Transverse colon (tissue), 4 donors: ENCODE data around the gene NISCH. TPM values are rescaled to one million over a fixed set of nuclear protein-coding genes. Genes with fewer than 3 reads are reported as not detected.

Experiments
- DNase-seq: peaks from one replicate; pipeline ENCODE4 v3.0.0-alpha.2; 2019
- H3K27ac ChIP-seq, 4 donors: fragments of 200-600 bp; sonication (generic); 2 replicates each; pipeline ENCODE4 v1.5.1; 2016 to 2018; ENCODE audit warnings: inconsistent platforms in 4 of 4
- H3K27me3 ChIP-seq: fragments of 200-600 bp; sonication (generic); 2 replicates; pipeline ENCODE4 v1.5.1; 2017; ENCODE audit warnings: inconsistent platforms
- H3K36me3 ChIP-seq, 4 donors: fragments of 200-600 bp; sonication (generic); 2 replicates each; pipeline ENCODE4 v1.5.1; 2017 to 2019; ENCODE audit warnings: inconsistent platforms in 4 of 4
- H3K4me1 ChIP-seq, 4 donors: fragments of 200-600 bp; sonication (generic); 2 replicates each; pipeline ENCODE4 v1.5.1; 2017 to 2020; ENCODE audit warnings: inconsistent platforms in 4 of 4
- H3K4me3 ChIP-seq, 4 donors: fragments of 200-600 bp; sonication (generic); 1 replicate in 1 of 4; 2 replicates in 3 of 4; pipeline versions ENCODE4 v1.5.1 to v1.6.1; 2017 to 2019; ENCODE audit warnings: inconsistent platforms in 4 of 4
- H3K9me3 ChIP-seq, 2 donors: fragments of 200-600 bp; sonication (generic); 2 replicates each; pipeline ENCODE4 v1.5.1; 2017 to 2019; ENCODE audit warnings: inconsistent platforms in 2 of 2
- CTCF ChIP-seq, 5 experiments: fragments of 200-600 bp in 3 of 5; fragments of 450-650 bp in 2 of 5; sonication (generic) in 3 of 5; IDR thresholded peaks; 1 replicate in 2 of 5; 2 replicates in 3 of 5; pipeline ENCODE4 v1.5.1; 2016 to 2017; ENCODE audit warnings: antibody characterized with exemption in 5 of 5, inconsistent platforms in 3 of 5, mild to moderate bottlenecking in 2 of 5, moderate library complexity in 1 of 5
- EP300 ChIP-seq: sonication (generic); formaldehyde crosslinking; IDR thresholded peaks from one replicate; pipeline ENCODE4 v1.6.1; 2017; ENCODE audit warnings: antibody characterized with exemption, low read depth
- POLR2A ChIP-seq: fragments of 450-650 bp; IDR thresholded peaks from one replicate; pipeline ENCODE4 v1.6.1; 2016; ENCODE audit warnings: antibody characterized with exemption, mild to moderate bottlenecking, moderate library complexity
- POLR2AphosphoS5 ChIP-seq, 3 donors: sonication (generic); formaldehyde crosslinking; IDR thresholded peaks; one replicate each; pipeline ENCODE4 v1.6.1; 2016; ENCODE audit warnings: antibody characterized with exemption in 3 of 3
- WGBS, 2 donors: methylation state at CpG; one replicate each; pipeline ENCODE4 v1.1.5; 2018; ENCODE audit warnings: low coverage in 1 of 2; 5-methylcytosine and 5-hydroxymethylcytosine counted together
- in situ Hi-C, 4 donors: fragments of 200-750 bp; cut with MboI; loops; one replicate each; pipeline versions ENCODE4 v1.15.0 to v1.15.1; 2017; ENCODE audit warnings: low sequenced_read_pairs in 3 of 4, low pct_ligation_motif_present in 1 of 4, low pct_unique_long_range_greater_than_20kb in 1 of 4
- intact Hi-C: fragments of 100-400 bp; cut with DNase I; formaldehyde crosslinking; loops from one replicate; pipeline ENCODE4 v1.15.1; 2023; ENCODE audit warnings: low total_unique reads
- total RNA-seq, 4 donors: library from RNA; depleted of rRNA; stranded (reverse); fragments of >200 nt; gene quantifications; one replicate each; pipeline ENCODE4 v1.1.0, GENCODE V29; 2016

NISCH gene
- total RNA-seq, 4 donors from 2014 or later, result 72.0 to 137 (median 98.6) TPM

GRCh38 chr3:52456169-52456799 is 880 bp downstream of the NISCH start:
- Histone ChIP-seq H3K27me3 (no peaks in the 10 kb centered on the region), H3K9me3 (no peaks in the 10 kb centered on the region), H3K4me1 (peaks cover 13 to 30% (median 17%) of the 10 kb centered on the region in 4 donors), H3K36me3 (peaks cover 0 to 21% (median 5%) of the 10 kb centered on the region in 4 donors), H3K4me3 (peak overlapping the region; percentile 86 to 99 (median 94)), H3K27ac (peak overlapping the region; percentile 88 to 92 (median 90))
- no peak for DNase-seq
- in situ Hi-C loops, result no loop called here
- TF ChIP-seq CTCF (IDR thresholded peaks at IDR 0.05) (no peak), POLR2AphosphoS5 (IDR thresholded peaks at IDR 0.05) (no peak), POLR2A (no peak), EP300 (no peak)
- 32 to 34% methylated on average over 3 to 9 of the region's 13 CpGs for WGBS, 2 donors
- intact Hi-C loops, result no loop called here

DNA sequence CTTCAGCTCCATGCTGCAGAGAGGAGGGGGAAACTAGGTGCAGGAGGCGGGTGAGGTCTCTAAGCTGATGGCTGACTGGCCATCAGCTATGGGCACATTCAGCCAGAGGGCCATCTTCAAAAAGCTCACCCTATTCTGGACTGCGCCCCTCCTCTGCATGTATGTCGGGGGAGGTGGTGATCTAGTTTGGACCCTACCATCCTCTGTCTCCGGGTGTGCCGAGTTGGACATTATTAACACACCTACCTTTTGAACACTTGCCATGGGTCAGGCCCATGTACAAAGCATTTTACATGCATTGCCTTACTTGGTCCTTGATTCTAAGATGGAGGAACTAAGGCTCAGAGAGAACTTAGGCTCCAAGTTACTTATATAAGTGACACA is 1.4 kb downstream of the NISCH start:
- Histone ChIP-seq H3K27ac (peak overlapping the region; percentile 88 to 92 (median 90)), H3K4me3 (peak overlapping the region in 2 of 4 donors; percentile 86 to 98), H3K4me1 (peaks cover 13 to 30% (median 17%) of the 10 kb centered on the region in 4 donors), H3K9me3 (no peaks in the 10 kb centered on the region), H3K27me3 (no peaks in the 10 kb centered on the region), H3K36me3 (peaks cover 0 to 21% (median 5%) of the 10 kb centered on the region in 4 donors)
- TF ChIP-seq CTCF (IDR thresholded peaks at IDR 0.05) (no peak), POLR2A (no peak), EP300 (no peak), POLR2AphosphoS5 (IDR thresholded peaks at IDR 0.05) (no peak)
- no peak for DNase-seq
- intact Hi-C loops, result no loop called here
- in situ Hi-C loops, result no loop called here
- WGBS, 2 donors, result 88% methylated on average over 5 of the region's 5 CpGs; no CpG with 5 or more reads in 1 of the 2 donors

DNA sequence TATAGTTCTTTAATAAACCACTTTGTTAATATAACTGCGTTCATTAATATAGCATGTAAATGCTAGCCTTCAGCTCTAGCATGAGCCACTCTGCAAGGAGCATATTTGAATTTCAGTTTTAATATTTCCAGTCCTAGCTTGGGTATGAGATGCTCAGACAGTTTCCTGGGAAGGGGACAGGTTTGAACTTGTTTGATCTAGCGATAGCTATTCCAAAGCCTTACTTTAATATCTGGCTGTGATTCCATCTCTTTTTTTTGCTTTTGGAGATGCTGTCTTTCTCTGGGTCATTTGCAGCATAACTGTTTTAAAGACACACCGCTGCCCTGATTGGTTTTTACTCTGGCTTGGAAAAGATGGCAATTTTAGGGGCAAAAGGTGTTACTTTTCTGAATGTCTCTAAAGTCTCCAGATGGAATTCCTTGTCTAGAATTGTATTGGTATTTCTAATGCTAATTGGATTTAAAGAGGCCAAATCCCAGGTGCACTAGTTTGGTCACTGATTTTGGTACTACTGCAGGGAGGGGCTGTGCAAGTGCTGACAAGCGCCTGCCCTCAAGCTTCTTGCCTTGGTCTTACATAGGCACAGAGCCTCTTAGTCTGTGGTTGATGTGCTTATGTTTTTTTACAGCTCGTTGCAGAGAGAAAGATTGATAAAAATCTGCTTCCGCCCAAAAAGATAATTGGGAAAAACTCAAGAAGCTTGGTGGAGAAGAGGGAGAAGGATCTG is 2.8 kb downstream of the NISCH start:
- WGBS, 2 donors, result 79 to 81% methylated on average over 6 of the region's 6 CpGs
- no peak overlapping the region for H3K4me3 ChIP-seq
- peaks cover 0 to 21% (median 5%) of the 10 kb centered on the region in 4 donors for H3K36me3 ChIP-seq
- no peak for TF ChIP-seq CTCF (IDR thresholded peaks at IDR 0.05)
- TF ChIP-seq EP300, result no peak
- no peak for TF ChIP-seq POLR2A
- no peak for TF ChIP-seq POLR2AphosphoS5 (IDR thresholded peaks at IDR 0.05)
- DNase-seq, result no peak
- no peaks in the 10 kb centered on the region for H3K27me3 ChIP-seq
- no peak overlapping the region for H3K27ac ChIP-seq
- in situ Hi-C loops (no loop called here), intact Hi-C loops (no loop called here)
- no peaks in the 10 kb centered on the region for H3K9me3 ChIP-seq
- H3K4me1 ChIP-seq, result peaks cover 13 to 30% (median 17%) of the 10 kb centered on the region in 4 donors

DNA sequence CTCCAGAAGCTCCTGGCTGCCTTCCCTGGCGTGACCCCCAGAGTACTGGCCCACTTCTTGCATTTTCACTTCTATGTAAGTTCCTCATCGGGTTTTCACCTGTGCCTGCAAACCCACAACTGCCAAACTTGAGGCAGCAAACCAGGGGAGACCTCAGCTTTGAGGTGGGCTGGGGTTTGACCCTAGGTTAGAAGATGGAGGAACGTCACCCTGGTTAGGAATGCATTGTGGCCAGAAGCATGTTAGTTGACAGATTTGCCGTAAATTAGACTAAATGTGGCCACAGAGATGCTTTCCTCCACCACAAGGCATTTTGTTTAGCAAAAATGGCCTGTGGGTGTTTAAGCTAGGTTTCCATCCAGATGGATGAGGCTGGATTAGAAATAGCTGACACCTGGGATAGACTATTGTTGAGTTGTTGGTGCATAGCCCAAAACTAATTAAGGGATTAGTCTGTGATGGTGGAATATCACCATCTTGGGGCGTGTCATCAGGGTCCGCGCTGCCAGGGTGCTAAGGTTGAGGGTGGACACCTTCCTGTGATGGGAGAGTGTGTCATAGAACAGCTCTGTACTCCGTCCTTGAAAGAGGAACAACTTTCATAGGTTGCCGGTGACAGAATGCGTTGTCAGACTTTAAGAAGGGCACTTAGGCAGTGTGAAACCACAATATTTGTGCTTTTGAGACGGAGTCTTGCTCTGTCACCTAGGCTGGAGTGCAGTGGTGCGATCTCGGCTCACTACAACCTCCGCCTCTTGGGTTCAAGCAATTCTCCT is 3.6 kb downstream of the NISCH start:
- 85 to 93% methylated on average over 8 to 14 of the region's 14 CpGs for WGBS, 2 donors
- no peak for DNase-seq
- H3K4me3 ChIP-seq, result no peak overlapping the region
- H3K36me3 ChIP-seq, result peaks cover 0 to 21% (median 5%) of the 10 kb centered on the region in 4 donors
- H3K27me3 ChIP-seq, result no peaks in the 10 kb centered on the region
- H3K4me1 ChIP-seq, result peaks cover 12 to 27% (median 15%) of the 10 kb centered on the region in 4 donors
- TF ChIP-seq CTCF (IDR thresholded peaks at IDR 0.05) (no peak), POLR2AphosphoS5 (IDR thresholded peaks at IDR 0.05) (no peak), EP300 (no peak), POLR2A (no peak)
- in situ Hi-C loops (no loop called here), intact Hi-C loops (no loop called here)
- no peaks in the 10 kb centered on the region for H3K9me3 ChIP-seq
- no peak overlapping the region for H3K27ac ChIP-seq
